Activated CD4-positive, alpha-beta T cell treated with anti-CD3 and anti-CD28 coated beads, Interleukin-2, amount 50 U/mL, for 4 hours (primary cell): ENCODE results near the gene SAA4.

Source experiments
- DNase-seq, 2 experiments: peaks; one replicate each; pipeline ENCODE4 v3.0.0-alpha.2; 2020

SAA4 gene

DNA sequence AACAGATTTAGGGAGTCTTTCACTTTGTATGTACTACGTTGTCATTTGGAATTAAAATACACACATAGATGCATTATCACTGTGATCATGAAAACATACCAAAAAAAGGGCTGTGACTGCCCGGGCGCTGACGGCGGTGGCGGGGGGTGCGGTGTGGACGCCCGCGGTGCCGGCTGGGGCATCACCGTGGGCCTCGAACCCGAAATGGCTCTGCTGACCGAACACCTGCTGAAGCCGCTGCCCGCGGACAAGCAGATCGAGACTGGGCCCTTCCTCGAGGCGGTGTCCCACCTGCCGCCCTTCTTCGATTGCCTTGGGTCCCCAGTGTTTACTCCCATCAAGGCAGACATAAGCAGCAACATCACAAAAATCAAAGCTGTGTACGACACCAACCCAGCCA, 47.8 kb downstream of the SAA4 start:
- no peak for DNase-seq
